Raji (cell line): Measurements from ENCODE around the gene KCNQ1.

ENCODE experiments used
- POLR2A ChIP-seq: IDR thresholded peaks from 2 replicates; pipeline ENCODE4 v1.6.1; 2011; ENCODE audit warnings: low read depth, low read length, control low read depth; ENCODE audit not compliant: insufficient read depth

The KCNQ1 gene

DNA sequence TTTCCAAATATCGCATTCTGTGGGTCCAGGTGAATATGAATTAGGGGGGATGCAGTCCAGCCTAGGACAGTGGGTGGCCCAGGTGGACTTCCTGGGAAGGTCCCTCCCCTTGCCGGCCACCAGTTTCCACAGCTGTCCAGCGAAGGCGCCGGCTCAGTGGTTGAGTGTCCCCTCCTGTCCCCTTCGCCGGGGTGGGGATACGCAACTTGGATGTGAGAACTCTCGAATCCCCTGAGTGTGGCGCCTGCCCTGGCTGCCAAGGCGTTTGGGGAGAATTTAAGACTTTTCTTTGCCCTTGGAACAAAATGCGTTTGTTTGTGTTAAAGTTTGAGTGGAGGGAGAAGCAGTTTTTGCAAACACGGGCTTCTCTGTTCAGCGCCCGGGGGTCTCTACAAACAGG lies 131.3 kb downstream of the KCNQ1 start:
- no peak for TF ChIP-seq POLR2A

DNA sequence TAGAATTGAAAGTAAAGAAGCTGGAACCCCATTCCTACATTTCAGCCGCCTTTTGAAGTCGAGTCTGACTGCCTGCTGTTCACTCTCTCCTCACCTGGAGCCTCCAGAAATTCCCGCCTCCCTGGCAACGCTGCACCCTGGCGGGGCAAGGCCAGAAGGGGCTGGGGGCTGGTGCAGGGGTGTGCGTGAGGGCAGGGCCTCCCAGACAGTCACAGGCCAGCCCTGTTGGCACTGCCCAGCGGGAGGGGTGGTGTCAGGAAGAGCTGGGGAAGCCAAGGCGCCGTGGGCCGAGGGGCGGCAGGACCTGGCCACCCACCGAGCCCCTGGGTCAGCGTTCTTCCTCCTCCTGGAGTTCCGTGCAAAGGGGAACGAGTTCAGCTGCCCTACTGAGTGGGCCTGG lies 131.7 kb downstream of the KCNQ1 start:
- no peak for TF ChIP-seq POLR2A

DNA sequence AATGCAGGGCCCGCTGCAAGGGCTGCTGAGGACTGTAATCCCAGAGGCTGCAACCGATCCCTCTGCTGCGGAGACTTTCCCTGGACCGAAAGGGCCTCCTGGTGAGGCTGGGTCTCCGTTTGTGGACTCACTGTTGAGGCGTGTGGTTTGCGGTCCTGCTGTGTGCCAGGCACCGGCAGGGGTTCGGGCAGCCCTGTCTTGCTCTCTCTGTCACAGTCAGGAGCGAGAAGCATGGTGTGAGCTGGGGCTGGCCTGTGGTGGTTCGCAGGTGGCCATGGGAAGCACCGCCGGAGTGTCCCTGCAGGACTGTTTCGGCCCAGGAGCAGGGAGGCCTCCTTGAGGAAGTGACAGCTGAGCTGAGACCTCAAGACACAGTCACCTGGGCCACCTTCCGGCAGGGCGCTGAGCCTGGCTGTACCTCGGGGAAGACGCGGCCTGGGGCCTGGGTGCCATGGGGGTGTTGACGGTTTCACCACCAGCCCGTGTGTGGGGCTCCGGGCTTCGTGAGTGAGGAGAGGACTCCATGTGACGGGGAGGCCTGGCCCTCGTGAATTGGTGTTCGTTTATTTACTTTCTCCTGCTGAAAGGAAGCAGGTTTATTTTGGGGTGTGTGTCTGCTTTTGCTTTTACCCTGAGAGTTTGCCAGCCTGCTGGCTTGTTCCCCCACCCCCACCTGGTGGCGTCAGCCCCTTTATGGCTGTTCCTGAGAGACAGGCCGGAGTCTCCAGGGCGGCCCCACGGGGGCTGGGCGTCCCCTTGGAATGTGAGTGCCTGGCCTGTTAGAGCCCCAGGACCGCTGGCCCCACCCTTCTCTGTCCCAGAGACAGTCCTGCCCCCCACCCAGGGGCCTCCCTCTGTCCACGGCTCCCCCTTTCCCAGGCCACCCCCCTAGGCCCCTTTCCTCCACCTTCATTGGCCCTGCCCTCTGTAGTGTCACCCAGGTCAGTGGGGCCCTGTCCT lies 132.5 kb downstream of the KCNQ1 start:
- no peak for TF ChIP-seq POLR2A

DNA sequence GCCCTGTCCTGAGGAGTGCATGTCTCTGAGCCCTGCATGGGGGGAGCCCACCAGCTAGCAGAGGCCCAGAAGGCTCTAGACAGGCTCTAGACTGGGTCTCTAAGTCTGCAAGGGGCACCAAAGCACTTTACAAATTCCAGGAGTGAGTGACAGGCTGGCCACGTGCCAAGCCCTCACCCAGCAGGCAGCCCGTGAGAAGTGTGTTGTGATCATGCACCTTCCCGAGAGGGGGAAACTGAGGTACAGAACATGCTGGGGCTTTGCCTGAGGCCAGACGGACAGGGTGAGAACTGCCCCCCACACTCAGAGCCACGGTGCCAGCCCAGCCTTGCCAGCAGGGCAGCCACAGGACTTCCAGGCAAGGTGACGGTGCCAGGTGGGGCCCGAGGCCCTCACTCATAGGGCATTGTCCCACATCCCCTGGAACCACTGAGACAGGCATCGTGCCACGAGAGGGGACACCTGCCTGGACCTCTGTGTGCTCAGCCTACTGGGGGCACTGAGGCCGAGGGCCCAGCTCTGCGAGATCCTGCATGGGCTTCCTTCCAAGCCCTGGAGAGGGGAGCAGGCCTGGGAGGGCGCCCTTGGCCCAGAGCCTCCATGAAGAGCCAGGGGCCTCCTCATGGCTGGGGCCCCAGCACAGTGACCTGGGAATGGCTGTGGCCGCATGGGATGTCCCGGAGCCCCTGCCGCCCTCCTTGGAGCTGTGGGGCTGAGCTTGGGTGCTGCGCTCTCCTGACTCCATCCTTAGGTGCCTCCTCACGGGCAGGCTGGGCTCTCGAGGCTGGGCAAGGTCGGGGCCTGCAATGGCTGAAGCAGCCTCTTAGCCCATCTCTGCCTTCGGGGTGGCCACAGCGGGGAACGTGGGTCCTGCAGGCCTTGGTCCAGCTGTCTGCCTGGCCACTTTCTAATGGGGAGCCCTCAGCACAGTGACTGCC lies 133.5 kb downstream of the KCNQ1 start:
- TF ChIP-seq POLR2A: no peak

DNA sequence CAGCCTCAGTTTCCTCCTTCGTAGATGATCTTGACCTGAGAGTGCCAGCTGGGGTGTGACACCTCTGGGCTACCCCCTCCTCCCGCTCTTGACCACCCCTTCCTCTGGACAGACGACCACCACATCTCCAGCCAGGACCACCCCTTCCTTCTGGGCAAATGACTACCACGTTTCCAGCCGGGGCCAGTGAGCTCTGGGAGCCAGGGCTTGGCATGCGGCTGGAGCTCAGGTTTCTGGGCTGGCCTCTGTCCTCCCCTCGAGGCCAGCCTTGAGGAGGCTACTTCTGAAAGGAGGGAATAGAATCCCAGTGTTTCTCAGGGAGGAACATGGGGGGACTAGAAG lies 134.1 kb downstream of the KCNQ1 start:
- no peak for TF ChIP-seq POLR2A

DNA sequence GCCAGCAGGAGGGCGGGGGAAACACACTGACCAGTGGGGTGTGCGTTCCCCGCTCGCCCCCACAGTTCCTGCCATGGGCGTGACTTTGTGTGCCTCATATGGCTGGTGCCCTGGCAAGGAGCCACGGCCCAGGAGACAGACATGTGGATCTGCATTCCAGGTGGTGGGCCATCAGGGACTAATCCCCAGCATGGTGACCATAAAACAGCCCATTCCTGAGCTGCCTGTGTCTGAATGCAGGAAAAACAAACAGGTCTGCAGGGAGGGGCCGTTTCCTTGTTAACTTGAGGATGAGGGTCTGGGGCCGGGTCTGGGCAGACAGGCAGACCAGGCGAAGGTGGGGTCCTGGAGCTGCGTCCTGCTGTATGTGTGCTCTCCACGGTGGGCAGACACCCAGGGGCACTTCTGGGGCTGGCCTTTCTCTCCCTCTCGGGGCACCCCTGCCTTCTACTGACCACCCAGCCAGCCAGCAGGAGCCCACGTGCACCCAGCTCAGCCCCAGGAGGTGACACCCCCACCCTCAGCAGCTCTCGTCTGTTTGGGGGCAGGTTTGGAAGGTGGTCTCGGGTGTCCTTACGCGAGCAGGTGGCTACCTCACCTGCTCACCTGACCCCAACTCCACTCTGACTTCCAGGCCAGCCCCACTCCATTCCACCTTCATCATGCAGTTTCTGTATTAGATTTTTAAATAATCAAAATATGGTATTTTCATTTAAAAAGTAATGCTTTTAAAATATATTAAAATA lies 134.7 kb downstream of the KCNQ1 start:
- no peak for TF ChIP-seq POLR2A

DNA sequence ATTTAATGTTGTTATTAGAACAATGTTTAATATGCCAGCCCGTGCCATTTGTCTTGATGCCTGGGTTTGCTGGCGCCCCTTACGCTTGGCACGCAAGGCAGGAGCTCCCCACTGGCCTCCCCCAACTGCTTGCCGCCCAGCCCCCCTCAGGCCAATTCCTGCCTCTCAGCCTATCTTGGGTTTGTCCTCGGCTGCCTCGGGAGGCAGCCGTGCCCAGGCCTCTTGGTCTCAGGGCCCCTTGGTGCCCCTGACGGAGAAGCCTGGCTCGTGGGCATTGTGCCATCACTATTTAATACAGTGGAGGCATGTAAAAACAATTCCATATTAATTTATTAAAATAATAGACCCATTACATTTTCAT lies 135.2 kb downstream of the KCNQ1 start:
- TF ChIP-seq POLR2A: no peak

DNA sequence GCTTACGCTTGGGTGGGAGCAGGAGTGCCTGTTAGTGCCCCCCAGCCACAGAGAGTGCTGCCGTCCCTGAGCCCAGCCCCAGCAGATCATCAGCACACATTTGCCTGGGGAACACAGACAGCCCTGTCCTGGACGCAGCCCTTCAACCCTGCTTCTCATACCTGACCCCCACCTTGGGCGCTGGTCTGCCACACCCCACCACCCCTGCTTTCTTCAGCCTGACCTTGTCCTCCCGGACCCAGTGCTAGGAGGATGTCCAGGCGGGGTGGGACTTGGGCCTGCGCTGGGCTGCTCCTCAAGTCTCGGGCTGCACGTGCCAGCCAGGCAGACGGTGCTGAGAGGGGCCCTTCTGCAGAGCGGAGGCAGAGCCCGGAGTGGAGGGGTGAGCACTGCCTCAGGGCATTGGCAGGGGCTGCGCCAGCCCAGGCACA lies 135.8 kb downstream of the KCNQ1 start:
- no peak for TF ChIP-seq POLR2A

DNA sequence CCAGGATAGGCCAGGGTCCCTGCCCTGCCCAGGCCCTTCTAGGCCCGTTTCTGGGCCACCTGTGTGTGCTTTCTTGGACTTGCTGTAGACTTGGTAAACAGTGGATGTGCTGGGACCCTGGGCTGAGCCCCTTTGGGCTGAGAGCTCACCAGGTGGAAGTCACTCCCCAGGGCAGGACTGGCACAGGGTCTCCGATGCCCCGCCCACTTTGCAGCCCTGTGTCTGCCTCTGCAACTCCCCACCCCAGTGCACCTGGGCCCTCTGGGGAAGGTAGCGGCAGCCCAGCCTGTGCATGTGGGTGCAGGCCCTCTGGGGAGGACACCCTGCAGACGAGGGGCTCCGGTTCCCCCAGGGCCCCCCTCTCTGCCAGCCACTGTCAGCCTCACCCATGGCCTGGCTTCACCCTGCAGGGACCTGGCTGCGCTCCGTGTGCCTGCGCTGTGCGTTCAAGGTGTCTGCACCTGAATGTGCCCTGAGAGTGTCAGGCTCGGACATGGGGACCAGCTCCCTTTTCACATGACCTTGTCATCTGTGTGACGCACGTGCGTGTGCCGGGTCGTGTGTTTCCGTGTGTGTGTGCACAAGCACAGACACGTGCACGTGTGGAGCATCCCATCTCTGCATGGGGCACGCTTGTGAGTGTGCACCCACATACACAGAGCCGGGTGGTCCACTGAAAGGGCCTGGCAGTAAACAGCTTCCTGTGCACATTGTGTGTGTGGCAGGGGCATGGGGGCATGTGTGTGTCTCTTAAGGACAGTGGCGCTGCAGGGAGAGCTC lies 136.5 kb downstream of the KCNQ1 start:
- no peak for TF ChIP-seq POLR2A

DNA sequence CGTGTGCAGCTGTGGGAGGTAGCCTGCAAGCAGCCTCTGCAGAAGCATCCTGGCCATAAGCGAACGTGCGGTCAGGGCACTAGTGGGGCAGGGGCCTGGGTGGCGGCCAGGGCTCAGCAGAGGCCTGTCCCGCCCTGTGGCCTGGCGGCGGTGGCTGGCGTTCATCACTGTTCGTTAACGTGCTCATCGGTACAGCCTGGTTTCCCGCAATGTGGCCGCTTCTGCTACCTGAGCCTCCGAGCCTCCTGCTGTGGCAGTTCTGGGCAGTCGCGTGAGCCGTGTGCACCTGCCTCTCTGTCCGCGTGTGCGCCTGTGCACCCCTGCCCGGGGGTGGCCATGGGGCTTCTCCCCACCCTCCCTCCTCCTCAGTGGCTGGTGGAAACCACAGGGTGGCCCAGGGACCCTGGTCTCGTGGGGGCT lies 137.1 kb downstream of the KCNQ1 start:
- no peak for TF ChIP-seq POLR2A

DNA sequence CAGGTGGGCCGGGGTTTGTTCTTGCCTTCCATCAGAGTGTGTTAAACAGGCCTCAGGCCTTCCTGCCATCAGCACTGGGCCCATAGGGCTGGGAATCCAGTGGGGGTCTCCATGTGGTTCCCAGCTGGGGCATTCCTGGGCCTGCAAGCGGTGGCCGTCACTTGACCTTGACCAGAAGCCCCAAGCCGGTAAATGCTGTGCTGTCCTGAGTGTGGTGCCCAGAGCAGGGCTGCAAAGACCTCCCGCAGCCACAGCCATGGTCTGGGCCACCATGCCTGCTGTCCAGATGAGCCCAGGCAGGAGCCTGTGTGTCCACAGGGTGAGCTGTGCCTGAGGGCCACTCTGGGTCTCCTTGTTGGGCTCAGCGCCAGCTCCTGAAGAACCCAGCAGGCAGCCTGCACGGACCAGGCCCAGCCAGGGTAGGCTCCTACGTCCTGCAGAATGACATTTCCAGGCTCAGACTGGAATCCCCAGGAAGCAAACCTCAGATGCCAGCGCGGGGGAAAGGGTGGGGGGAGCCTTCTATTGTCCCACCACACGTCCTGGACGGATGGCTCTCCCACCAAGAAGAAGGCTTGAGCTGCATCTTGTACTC lies 137.6 kb downstream of the KCNQ1 start:
- TF ChIP-seq POLR2A: no peak

DNA sequence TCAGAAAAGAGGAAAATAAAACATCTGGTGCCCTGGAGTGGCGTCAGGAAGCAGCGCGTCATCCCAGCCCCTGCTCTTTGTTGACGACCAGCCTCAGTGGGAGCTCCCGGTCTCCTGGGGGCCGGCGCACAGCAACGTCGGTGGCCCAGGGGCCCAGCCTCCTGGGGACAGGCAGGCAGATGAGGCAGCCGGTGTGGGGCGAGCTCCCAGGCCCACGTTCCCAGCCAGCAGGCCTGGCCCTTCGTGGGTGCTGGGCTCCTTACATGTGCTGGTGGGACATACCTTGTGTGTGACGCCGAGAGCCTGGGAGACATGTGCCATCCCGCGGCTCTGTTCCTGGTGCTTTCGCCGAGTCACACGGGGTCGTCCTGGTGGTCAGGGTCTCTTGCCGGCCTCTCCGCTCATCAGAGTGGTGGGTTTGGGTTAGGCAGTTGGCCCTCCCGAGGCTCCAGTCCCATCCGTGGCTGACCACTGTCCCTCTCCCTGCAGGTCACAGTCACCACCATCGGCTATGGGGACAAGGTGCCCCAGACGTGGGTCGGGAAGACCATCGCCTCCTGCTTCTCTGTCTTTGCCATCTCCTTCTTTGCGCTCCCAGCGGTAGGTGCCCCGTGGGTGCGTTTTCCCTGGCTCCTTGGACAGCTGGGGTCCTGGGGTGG lies 138.3 kb downstream of the KCNQ1 start:
- no peak for TF ChIP-seq POLR2A

DNA sequence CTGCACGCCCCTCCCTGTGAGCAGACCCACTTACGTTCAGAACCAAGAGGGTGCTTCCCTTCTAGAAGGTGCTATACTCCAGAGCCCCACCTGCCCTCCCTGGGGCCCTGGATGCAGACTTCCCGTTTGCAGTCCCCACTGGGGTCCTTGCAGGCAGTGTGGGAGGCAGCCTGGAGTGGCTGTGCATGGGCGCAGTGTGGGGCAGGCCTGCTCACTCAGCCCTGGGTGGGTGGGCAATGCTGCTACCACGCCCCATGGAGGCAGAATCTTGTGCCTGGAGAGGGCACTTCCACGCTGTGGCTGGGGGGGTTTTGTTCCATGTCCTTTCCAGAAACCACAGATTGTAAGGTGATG lies 138.8 kb downstream of the KCNQ1 start:
- TF ChIP-seq POLR2A: no peak

DNA sequence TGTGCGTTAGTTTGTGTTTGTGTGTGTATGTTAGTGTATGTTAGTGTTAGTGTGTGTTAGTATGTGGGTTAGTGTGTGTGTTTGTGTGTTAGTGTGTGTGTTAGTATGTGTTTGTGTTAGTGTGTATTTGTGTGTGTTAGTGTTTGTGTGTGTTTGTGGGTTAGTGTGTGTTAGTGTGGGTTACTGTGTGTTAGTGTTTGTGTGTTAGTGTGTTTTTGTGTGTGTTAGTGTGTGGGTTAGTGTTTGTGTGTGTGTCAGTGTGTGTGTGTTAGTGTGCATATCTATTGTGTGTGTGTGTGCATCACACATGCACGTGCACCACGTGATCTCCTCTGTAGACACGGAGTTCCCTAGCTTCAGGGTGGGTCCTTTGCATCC lies 139.6 kb downstream of the KCNQ1 start:
- TF ChIP-seq POLR2A: no peak
